DMS114 treated with DMSO at 0.1 percent for 48 hours (cell line): ENCODE measurements around the gene ALDH3A1.

Experiments used
- DNase-seq: peaks from one replicate; lab custom pipeline; 2025; ENCODE audit not compliant: unreplicated experiment; lab: John Stamatoyannopoulos, UW

ALDH3A1 gene

GRCh38 chr17:19705771-19706770, 42.0 kb downstream of the ALDH3A1 start:
- no peak for DNase-seq

DNA sequence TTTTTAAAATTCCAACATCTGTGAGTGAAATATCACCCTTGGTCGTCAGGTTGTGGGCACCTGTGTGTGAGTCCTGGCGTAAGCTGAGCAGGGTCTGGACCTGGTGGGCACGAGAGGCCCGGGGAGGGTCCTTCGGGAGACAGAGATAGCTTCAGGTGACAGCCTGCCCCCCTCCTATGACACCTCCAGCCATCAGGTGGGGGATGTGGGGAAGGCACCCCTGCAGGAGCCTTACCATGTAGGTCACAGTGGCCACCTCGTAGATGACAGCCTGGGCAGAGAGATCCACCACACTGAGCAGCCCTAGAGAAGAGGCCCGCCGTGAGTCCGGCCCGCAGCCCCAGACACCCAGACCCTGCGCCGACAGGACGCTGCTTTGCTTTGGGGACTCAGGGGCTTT, 42.9 kb downstream of the ALDH3A1 start:
- DNase-seq: no peak

GRCh38 chr17:19703828-19704613, 44.1 kb downstream of the ALDH3A1 start:
- no peak for DNase-seq

GRCh38 chr17:19703106-19703827, 44.8 kb downstream of the ALDH3A1 start:
- no peak for DNase-seq

- no peak for DNase-seq
Measured at GRCh38 chr17:19702217-19702641, 45.9 kb downstream of the ALDH3A1 start.
